ENCODE data around the gene TPH1.
"Not testable (repeated sequence)": the region's sequence is repeated elsewhere in the genome, so short reads cannot be mapped to it uniquely, and the experiment has no call there.

The TPH1 gene

DNA sequence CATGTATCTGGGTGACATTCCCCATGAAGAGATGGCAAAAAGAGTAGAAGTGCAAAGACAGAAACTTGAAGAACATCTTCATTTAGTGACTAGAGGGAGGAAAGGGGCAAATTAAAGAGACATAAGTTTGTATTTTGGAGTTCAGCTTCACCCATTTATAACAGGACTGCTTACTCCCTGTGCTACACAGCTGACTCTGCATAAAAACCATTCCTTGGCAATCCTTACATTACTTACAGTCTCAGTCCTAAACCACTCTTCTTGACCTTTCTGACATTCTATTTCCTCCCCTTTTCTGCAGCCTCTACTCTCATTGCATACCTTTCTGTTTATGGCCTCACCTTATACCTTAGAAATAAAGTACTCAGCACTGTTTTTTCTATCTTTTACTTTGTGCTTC is 26.4 kb downstream of the TPH1 start:
- DNase-seq: no peak

GRCh38 chr11:18016789-18017188 is 29.3 kb downstream of the TPH1 start:
- no peak for DNase-seq

DNA sequence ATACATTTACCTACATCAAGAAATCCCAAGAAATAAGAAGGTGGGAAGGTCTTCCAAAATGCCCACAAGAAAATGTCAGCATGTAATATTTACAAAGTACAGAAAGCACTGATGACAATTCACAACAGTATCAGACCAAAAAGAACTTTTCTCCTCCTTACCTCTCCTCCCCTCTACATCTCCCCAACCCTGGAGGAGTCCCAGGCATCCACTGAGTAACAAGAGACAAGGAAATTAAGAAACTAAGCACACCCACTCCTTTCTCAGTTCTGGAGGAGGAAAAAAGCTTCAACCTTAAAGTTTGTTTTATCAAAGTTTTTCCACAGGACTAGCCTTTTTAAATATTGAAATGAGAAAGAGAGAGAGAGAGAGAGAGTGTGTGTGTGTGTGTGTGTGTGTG is 31.2 kb downstream of the TPH1 start:
- no peak for DNase-seq

GRCh38 chr11:18013790-18014507 is 32.1 kb downstream of the TPH1 start:
- DNase-seq: no peak

DNA sequence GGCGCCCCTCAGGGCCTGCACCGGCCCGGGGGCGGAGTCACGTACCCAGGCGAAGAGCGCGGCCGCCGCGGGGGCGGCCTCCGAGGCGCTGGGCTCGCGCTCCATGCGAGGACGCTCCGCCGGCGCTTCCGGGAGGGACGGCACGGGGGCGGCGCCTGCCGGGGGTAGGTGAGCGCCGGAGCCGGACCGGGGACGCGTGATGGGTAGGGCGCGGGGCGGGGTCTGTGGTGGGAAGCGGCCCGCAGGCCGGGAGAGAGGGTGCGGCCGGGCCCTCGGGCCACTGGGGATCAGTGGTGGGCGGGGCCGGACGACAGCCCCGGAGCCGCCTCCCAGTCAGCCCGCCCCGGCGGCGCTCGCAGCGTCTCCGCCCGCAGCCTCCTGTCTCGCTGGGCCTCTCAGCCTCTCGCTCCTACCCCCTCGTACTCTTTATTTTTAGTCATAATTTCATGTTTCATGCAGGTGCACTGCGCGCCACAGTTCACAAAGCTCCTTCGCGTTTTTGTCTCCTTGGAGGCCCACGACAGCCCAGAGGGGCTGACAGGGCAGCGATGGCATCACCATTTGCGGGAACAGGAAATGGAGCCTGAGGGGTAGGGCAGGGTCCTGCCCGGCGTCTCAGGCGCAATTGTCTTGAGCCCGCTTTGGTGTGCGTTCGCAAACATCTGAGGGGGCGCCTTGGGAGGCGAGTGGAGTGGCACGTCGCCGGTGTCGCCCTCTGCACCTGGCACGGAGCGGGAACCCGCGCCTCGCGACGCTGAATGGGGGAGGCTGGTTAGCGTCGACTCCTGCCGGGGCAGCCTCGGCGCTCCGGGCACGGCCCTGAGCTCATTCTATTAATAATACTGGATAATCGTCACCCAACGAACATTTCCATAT is 32.9 kb downstream of the TPH1 start, which contains the start of gene SERGEF:
Gene SERGEF, minus strand, starts transcription at position 142 of the 876 bp plus-strand sequence. Its CDS starts 37 bp downstream, at position 105.
- DNase-seq: peak; percentile 89

GRCh38 chr11:18012122-18012905 is 33.8 kb downstream of the TPH1 start:
- peak; percentile 51 for DNase-seq

DNA sequence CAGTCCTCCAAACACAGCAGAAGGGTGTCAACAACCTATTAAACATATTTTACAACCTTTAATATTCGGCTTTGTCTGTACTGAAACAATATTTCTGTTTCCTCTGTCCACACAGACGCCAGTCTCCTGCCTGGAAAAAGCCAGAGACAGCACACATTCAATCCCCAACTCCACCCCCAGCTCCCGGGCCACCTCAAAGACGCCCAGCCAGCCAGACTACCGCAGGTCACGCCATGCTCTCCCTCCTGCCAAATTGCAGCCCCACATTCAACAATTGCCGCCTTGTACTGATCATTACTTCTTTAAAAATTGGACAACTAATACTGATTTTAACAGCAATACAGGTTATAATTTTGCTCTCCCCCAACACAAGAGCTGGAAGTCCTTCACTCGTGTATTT is 34.4 kb downstream of the TPH1 start:
- DNase-seq: no peak

DNA sequence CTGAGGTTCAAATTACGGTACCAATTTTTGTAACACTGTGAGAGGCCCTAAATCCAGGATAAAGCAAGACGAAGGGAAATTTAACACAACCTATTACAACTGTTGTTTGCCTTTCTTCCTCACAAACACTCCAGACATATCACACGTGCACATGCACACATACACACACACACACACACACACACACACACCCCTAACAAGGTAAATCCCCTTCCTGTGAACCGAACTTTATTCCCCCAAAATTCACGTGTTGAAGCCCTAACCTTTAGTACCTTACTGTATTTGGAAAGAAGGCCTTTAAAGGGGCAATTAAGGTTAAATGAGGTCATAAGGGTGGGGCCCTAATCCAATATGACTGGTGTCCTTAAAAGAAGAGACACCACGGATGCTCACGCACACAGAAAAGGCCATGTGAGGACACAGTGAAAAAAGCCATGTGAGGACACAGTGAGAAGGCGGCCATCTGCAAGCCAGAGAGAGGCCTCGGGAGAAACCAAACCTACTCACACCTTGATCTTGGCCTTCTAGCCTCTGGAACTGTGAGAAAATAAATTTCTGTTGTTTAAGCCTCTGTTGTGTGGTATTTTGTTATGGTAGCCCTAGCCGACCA is 35.0 kb downstream of the TPH1 start:
- no peak for DNase-seq

GRCh38 chr11:18010121-18010670 is 35.9 kb downstream of the TPH1 start:
- no peak for DNase-seq

DNA sequence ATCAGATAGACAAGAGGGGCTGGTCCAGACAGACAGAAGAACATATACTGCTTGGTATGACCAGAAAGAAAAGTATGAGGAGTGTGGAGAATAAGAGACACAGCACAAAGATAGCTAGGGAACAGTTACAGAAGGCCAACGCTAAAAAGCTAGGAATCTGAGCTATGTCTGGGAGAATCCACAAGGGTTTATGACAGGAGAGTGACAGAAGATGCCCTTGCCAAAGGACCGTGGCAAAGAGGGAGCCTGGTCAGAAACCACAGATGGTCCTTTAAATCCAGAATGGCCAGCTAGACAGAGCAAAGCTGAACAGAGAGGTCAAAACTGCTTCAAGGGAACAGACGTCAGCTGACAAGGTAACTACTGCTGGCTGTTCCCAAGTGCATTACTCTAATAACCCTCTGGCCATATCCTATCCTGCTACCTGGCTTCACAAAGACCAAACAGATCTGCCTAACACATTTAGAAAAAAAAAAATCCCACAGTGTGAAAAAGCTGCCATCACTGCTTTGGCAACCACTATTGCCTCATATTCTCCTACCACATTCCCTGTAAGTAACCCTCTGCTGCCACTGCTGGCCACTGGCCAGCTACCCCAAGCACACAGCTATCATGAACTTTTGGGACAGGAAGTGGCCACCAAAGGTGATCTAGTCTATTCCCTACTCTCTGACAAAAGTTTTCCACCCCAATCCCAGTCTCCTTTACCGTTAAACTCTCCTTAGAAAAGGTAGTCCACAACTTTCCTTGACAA is 40.5 kb downstream of the TPH1 start:
- DNase-seq: no peak

DNA sequence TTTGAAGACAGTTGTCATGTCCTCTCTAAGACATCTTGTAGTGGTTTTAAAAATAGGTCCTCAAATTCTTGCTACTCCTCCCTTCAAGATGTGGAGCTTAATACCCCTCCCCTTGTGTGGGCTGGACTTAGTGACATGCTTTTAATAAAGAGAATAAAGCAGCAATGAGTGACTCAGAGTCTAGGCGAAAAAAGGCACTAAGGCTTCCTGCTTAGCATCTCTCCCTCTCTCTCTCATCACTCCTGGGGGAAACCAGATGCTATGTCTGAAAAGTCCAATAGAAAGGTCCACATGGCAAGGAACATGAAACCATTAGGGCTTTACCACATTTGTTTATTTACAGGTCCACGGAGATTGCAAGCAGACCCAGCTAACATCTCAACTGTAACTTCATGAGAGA is 44.9 kb downstream of the TPH1 start:
- DNase-seq: no peak

GRCh38 chr11:18000760-18001159 is 45.3 kb downstream of the TPH1 start:
- no peak for DNase-seq

GRCh38 chr11:18000128-18000527 is 45.9 kb downstream of the TPH1 start:
- not testable (repeated sequence) for DNase-seq
